Measurements from ENCODE around the gene NCL.

NCL gene

GRCh38 chr2:231456295-231457004 is 7.8 kb downstream of the NCL start:
- Histone ChIP-seq H3K4me3 (ENCODE audit: insufficient read depth, low read length, poor library complexity, severe bottlenecking) (no peak overlapping the region), H3F3A (ENCODE audit: insufficient read depth) (peaks cover 96% of the 10 kb centered on the region), H3K79me2 (ENCODE audit: insufficient read depth, low read length) (peaks cover 12% of the 10 kb centered on the region), H3K27me3 (ENCODE audit: low read length) (no peaks in the 10 kb centered on the region), H3K4me2 (ENCODE audit: low read depth, low read length, poor library complexity, severe bottlenecking) (no peak overlapping the region), H4K20me1 (ENCODE audit: low read depth, low read length) (peaks cover 48% of the 10 kb centered on the region), H3K9ac (ENCODE audit: low read length) (no peak overlapping the region), H2AFZ (ENCODE audit: low read depth, low read length, severe bottlenecking) (no peak overlapping the region), H3K36me3 (ENCODE audit: low read length) (peaks cover 63% of the 10 kb centered on the region), H3K9me2 (replicated peaks; ENCODE audit: insufficient read depth, low read length) (no peaks in the 10 kb centered on the region), H3K9me3 (ENCODE audit: insufficient read depth, low read length) (no peaks in the 10 kb centered on the region), H3K27ac (ENCODE audit: low read depth, low read length) (no peak overlapping the region)
- no peak for TF ChIP-seq EZH2phosphoT487 (conservative IDR thresholded peaks at IDR 0.05; ENCODE audit: low read length)
- no peak for TF ChIP-seq CTCF (IDR thresholded peaks at IDR 0.05; ENCODE audit: insufficient read depth, low read length, poor library complexity, severe bottlenecking)

GRCh38 chr2:231455890-231456289 is 8.4 kb downstream of the NCL start:
- peaks cover 92% of the 10 kb centered on the region for H3F3A ChIP-seq (ENCODE audit: insufficient read depth)
- H3K9ac ChIP-seq (ENCODE audit: low read length), result no peak overlapping the region
- H3K36me3 ChIP-seq (ENCODE audit: low read length), result peaks cover 59% of the 10 kb centered on the region
- H3K9me2 ChIP-seq (replicated peaks; ENCODE audit: insufficient read depth, low read length), result no peaks in the 10 kb centered on the region
- TF ChIP-seq EZH2phosphoT487 (conservative IDR thresholded peaks at IDR 0.05; ENCODE audit: low read length) (no peak), CTCF (IDR thresholded peaks at IDR 0.05; ENCODE audit: insufficient read depth, low read length, poor library complexity, severe bottlenecking) (no peak)
- H3K4me3 ChIP-seq (ENCODE audit: insufficient read depth, low read length, poor library complexity, severe bottlenecking), result no peak overlapping the region
- H3K27ac ChIP-seq (ENCODE audit: low read depth, low read length), result no peak overlapping the region
- peaks cover 44% of the 10 kb centered on the region for H4K20me1 ChIP-seq (ENCODE audit: low read depth, low read length)
- no peaks in the 10 kb centered on the region for H3K27me3 ChIP-seq (ENCODE audit: low read length)
- H2AFZ ChIP-seq (ENCODE audit: low read depth, low read length, severe bottlenecking), result no peak overlapping the region
- H3K9me3 ChIP-seq (ENCODE audit: insufficient read depth, low read length), result no peaks in the 10 kb centered on the region
- no peak overlapping the region for H3K4me2 ChIP-seq (ENCODE audit: low read depth, low read length, poor library complexity, severe bottlenecking)
- H3K79me2 ChIP-seq (ENCODE audit: insufficient read depth, low read length), result peaks cover 6% of the 10 kb centered on the region

GRCh38 chr2:231455222-231455621 is 9.1 kb downstream of the NCL start:
- Histone ChIP-seq H3K79me2 (ENCODE audit: insufficient read depth, low read length) (0 out of 2 replicates have a peak, but pooled peaks cover under 1% of the 10 kb centered on the region), H3K4me3 (ENCODE audit: insufficient read depth, low read length, poor library complexity, severe bottlenecking) (no peak overlapping the region), H3K36me3 (ENCODE audit: low read length) (peaks cover 53% of the 10 kb centered on the region), H3K9me3 (ENCODE audit: insufficient read depth, low read length) (no peaks in the 10 kb centered on the region), H4K20me1 (ENCODE audit: low read depth, low read length) (peaks cover 38% of the 10 kb centered on the region), H3F3A (ENCODE audit: insufficient read depth) (peaks cover 92% of the 10 kb centered on the region), H2AFZ (ENCODE audit: low read depth, low read length, severe bottlenecking) (no peak overlapping the region), H3K9ac (ENCODE audit: low read length) (no peak overlapping the region), H3K27me3 (ENCODE audit: low read length) (no peaks in the 10 kb centered on the region), H3K4me2 (ENCODE audit: low read depth, low read length, poor library complexity, severe bottlenecking) (no peak overlapping the region), H3K9me2 (replicated peaks; ENCODE audit: insufficient read depth, low read length) (no peaks in the 10 kb centered on the region), H3K27ac (ENCODE audit: low read depth, low read length) (no peak overlapping the region)
- TF ChIP-seq CTCF (IDR thresholded peaks at IDR 0.05; ENCODE audit: insufficient read depth, low read length, poor library complexity, severe bottlenecking) (no peak), EZH2phosphoT487 (conservative IDR thresholded peaks at IDR 0.05; ENCODE audit: low read length) (no peak)

Data from SU-DHL-6 (cell line).